DND-41 (cell line): ENCODE measurements around the gene DHX57.

Experiments used
- ATAC-seq: fragments of 200-7000 bp; cut with Tn5 transposase; 3 replicates; pipeline ENCODE4 v1.9.1; 2021; ENCODE audit warnings: low read depth; ENCODE audit not compliant: insufficient read depth
- DNase-seq: peaks from one replicate; pipeline ENCODE4 v3.0.0-alpha.2; 2020
- H2AFZ ChIP-seq: 2 replicates; pipeline ENCODE4 v1.6.0; 2012; ENCODE audit warnings: low read depth, low read length
- H3K27ac ChIP-seq: 2 replicates; pipeline ENCODE4 v1.5.1; 2012; ENCODE audit warnings: low read length, inconsistent platforms
- H3K27me3 ChIP-seq: fragments of 200-600 bp; sonication (generic); 2 replicates; pipeline ENCODE4 v1.6.0; 2012; ENCODE audit warnings: low read length, mild to moderate bottlenecking, inconsistent platforms; ENCODE audit not compliant: insufficient read depth, poor library complexity
- H3K36me3 ChIP-seq: 2 replicates; pipeline ENCODE4 v1.5.1; 2012; ENCODE audit warnings: low read length, inconsistent platforms; ENCODE audit not compliant: insufficient read depth
- H3K4me1 ChIP-seq: 2 replicates; pipeline ENCODE4 v1.5.1; 2012; ENCODE audit warnings: mild to moderate bottlenecking, low read length; ENCODE audit not compliant: insufficient read depth
- H3K4me2 ChIP-seq: 2 replicates; pipeline ENCODE4 v1.6.0; 2012; ENCODE audit warnings: mild to moderate bottlenecking, moderate library complexity, low read length, inconsistent platforms; ENCODE audit not compliant: insufficient read depth
- H3K4me3 ChIP-seq, 2 experiments: fragments of 200-600 bp in 1 of 2; shearing (Covaris generic) in 1 of 2; 2 replicates each; pipeline ENCODE4 v1.5.1; 2012 to 2016; ENCODE audit warnings: inconsistent platforms in 2 of 2, low read length in 2 of 2, mild to moderate bottlenecking in 2 of 2, low read depth in 1 of 2, moderate library complexity in 1 of 2
- H3K79me2 ChIP-seq: 2 replicates; pipeline ENCODE4 v1.6.0; 2012; ENCODE audit warnings: low read length, inconsistent platforms; ENCODE audit not compliant: insufficient read depth
- H3K9ac ChIP-seq: 2 replicates; pipeline ENCODE4 v1.6.0; 2012; ENCODE audit warnings: low read depth, mild to moderate bottlenecking, inconsistent platforms, low read length, moderate library complexity
- H3K9me3 ChIP-seq: 2 replicates; pipeline ENCODE4 v1.5.1; 2012; ENCODE audit warnings: low read length, moderate library complexity, mild to moderate bottlenecking, inconsistent platforms; ENCODE audit not compliant: insufficient read depth, severe bottlenecking
- H4K20me1 ChIP-seq: 2 replicates; pipeline ENCODE4 v1.6.0; 2012; ENCODE audit warnings: low read length; ENCODE audit not compliant: insufficient read depth
- EZH2 ChIP-seq: IDR thresholded peaks from 3 replicates; pipeline ENCODE4 v1.6.1; 2012; ENCODE audit warnings: borderline replicate concordance, low read depth, mild to moderate bottlenecking, moderate library complexity, low read length, inconsistent platforms; ENCODE audit not compliant: severe bottlenecking
- TF ChIP-seq, protein P1 (sequence below): IDR thresholded peaks from 2 replicates; pipeline ENCODE4 v1.5.1; 2012; ENCODE audit warnings: borderline replicate concordance, low read length, moderate library complexity, mild to moderate bottlenecking; ENCODE audit not compliant: poor library complexity, severe bottlenecking; ENCODE audit errors: extremely low read depth

The DHX57 gene

GRCh38 chr2:38775921-38776225, 99.9 kb downstream of the DHX57 start:
- peaks cover 14% of the 10 kb centered on the region for H3K79me2 ChIP-seq
- no peak overlapping the region for H3K4me3 ChIP-seq
- H3K4me2 ChIP-seq, result no peak overlapping the region
- ATAC-seq, result no peak
- no peaks in the 10 kb centered on the region for H3K27me3 ChIP-seq
- H3K9me3 ChIP-seq, result no peaks in the 10 kb centered on the region
- DNase-seq, result no peak
- H2AFZ ChIP-seq, result no peak overlapping the region
- H3K27ac ChIP-seq, result no peak overlapping the region
- H4K20me1 ChIP-seq, result no peaks in the 10 kb centered on the region
- peaks cover 6% of the 10 kb centered on the region for H3K36me3 ChIP-seq
- no peak overlapping the region for H3K9ac ChIP-seq
- peaks cover 14% of the 10 kb centered on the region for H3K4me1 ChIP-seq
- TF ChIP-seq, protein P1, sequence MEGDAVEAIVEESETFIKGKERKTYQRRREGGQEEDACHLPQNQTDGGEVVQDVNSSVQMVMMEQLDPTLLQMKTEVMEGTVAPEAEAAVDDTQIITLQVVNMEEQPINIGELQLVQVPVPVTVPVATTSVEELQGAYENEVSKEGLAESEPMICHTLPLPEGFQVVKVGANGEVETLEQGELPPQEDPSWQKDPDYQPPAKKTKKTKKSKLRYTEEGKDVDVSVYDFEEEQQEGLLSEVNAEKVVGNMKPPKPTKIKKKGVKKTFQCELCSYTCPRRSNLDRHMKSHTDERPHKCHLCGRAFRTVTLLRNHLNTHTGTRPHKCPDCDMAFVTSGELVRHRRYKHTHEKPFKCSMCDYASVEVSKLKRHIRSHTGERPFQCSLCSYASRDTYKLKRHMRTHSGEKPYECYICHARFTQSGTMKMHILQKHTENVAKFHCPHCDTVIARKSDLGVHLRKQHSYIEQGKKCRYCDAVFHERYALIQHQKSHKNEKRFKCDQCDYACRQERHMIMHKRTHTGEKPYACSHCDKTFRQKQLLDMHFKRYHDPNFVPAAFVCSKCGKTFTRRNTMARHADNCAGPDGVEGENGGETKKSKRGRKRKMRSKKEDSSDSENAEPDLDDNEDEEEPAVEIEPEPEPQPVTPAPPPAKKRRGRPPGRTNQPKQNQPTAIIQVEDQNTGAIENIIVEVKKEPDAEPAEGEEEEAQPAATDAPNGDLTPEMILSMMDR, result no peak
- TF ChIP-seq EZH2, result no peak

DNA sequence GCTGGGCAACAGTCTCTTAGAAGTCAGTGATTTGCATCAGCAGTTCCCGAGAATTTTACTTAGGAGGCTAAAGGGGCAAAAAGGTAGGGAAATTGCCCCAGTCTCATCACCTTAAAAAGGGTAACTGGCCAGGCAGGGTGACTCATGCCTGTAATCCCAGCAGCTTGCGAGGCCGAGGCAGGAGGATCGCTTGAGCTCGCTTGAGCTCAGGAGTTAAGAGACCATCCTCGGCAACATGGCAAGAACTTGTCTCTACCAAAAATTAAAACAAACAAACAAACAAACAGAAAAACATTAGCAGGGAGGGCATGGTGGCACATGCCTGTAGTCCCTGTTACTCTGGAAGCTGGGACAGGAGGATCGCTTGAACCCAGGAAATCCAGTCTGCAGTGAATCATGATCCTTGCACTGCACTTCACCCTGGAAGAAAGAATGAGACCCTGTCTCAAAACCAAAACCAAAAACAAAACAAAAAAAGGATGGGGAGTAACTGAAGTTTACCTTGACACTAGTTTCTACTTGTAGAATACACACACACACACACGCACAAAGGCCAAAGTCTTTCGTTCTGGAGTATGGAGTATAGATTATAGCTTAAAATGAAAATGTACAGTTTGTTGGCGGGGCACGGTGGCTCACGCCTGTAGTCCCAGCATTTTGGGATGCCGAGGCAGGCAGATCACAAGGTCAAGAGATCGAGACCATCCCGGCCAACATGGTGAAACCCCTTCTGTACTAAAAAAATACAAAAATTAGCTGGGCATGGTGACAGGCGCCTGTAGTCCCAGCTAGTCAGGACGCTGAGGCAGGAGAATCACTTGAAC, 100.4 kb downstream of the DHX57 start:
- H2AFZ ChIP-seq, result 0 out of 2 replicates have a peak overlapping the region, but pooled peaks have one; percentile 11
- peaks cover 1% of the 10 kb centered on the region for H3K36me3 ChIP-seq
- no peaks in the 10 kb centered on the region for H3K27me3 ChIP-seq
- H3K27ac ChIP-seq, result no peak overlapping the region
- H4K20me1 ChIP-seq, result no peaks in the 10 kb centered on the region
- no peak overlapping the region for H3K4me2 ChIP-seq
- ATAC-seq, result no peak
- DNase-seq, result no peak
- H3K9ac ChIP-seq, result no peak overlapping the region
- no peak overlapping the region for H3K4me3 ChIP-seq
- TF ChIP-seq, protein P1, result no peak
- TF ChIP-seq EZH2, result no peak
- peaks cover 14% of the 10 kb centered on the region for H3K79me2 ChIP-seq
- H3K4me1 ChIP-seq, result peaks cover 14% of the 10 kb centered on the region
- H3K9me3 ChIP-seq, result no peaks in the 10 kb centered on the region

DNA sequence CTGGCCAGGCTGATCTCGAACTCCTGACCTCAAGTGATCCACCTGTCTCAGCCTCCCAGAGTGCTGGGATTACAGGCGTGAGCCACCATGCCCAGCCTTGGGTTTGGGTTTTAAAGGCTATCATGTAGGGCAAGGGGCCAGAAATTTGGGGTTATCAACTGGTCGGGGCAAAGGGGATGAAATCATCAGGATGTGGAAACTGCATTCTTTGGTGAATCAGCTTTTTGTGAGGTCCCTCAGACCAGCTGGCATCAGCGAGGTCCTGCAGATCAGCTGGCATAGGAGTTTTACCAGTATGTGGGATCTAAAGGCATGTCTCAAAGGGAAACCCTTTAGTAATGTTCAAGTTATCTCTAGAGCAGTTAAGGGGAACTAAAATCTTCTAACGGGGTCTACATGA, 104.1 kb downstream of the DHX57 start:
- ATAC-seq, result no peak
- H3K9ac ChIP-seq, result no peak overlapping the region
- TF ChIP-seq, protein P1, result no peak
- no peak for TF ChIP-seq EZH2
- no peaks in the 10 kb centered on the region for H4K20me1 ChIP-seq
- H3K9me3 ChIP-seq, result no peaks in the 10 kb centered on the region
- H2AFZ ChIP-seq, result no peak overlapping the region
- H3K27me3 ChIP-seq, result no peaks in the 10 kb centered on the region
- H3K36me3 ChIP-seq, result no peaks in the 10 kb centered on the region
- no peak overlapping the region for H3K4me3 ChIP-seq
- DNase-seq, result no peak
- H3K79me2 ChIP-seq, result no peaks in the 10 kb centered on the region
- H3K4me2 ChIP-seq, result no peak overlapping the region
- no peaks in the 10 kb centered on the region for H3K4me1 ChIP-seq
- no peak overlapping the region for H3K27ac ChIP-seq
